ENCODE measurements around the gene MACROD2.

MACROD2 gene

DNA sequence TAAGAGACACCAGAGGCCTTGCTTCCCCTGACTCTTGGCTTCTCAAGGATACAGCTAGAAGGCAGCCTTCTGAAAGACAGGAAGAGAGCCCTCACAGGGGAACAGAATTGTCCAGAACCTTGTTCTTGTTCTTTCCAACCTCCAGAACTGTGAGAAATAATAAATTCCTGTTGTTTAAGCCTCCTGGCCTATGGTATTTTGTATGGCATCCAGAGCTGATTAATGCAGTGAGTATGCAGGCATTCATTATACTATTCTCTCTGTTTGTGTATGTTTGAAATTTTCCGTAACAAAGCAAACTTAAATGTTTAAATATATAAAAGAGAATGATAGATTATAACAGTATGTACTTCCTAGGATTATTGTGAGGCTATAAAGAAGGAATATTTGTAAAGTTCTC lies 1245.5 kb downstream of the MACROD2 start:
- no peak overlapping the region for H3K27ac ChIP-seq (ENCODE audit: extremely low read depth, low read depth, low read length)
- H3K9me3 ChIP-seq (ENCODE audit: control insufficient read depth, insufficient read depth, low read depth, low read length) = no peaks in the 10 kb centered on the region
- ChIA-PET POLR2A (no interaction called here), CTCF (interaction anchor here (0.6 to 0.7 kb wide), 2 partner anchors 214 to 1099 kb away, joined by 3 to 5 read pairs; no protein-coding TSS in a partner anchor)
- no peak for TF ChIP-seq ZSCAN18 (tag by site-specific recombination; IDR thresholded peaks at IDR 0.05)
- TF ChIP-seq ZNF747 (tag by site-specific recombination; IDR thresholded peaks at IDR 0.05) = no peak
- no peak for TF ChIP-seq ZNF768 (tag by site-specific recombination; IDR thresholded peaks at IDR 0.05)
- no peak for TF ChIP-seq SP3 (tag by site-specific recombination; IDR thresholded peaks at IDR 0.05)
- no peak for TF ChIP-seq TRIM28 (IDR thresholded peaks at IDR 0.05; ENCODE audit: borderline replicate concordance, low read length)
- no peak for TF ChIP-seq ZNF341 (tag by site-specific recombination; IDR thresholded peaks at IDR 0.05; ENCODE audit: low read depth)
- no peak for TF ChIP-seq KLF17 (tag by site-specific recombination; IDR thresholded peaks at IDR 0.05)
- no peak for TF ChIP-seq ZNF624 (tag by site-specific recombination; IDR thresholded peaks at IDR 0.05)
- TF ChIP-seq ZNF514 (tag by site-specific recombination; IDR thresholded peaks at IDR 0.05) = no peak
- TF ChIP-seq ZNF394 (tag by site-specific recombination; IDR thresholded peaks at IDR 0.05; ENCODE audit: borderline replicate concordance) = no peak
- no peak for TF ChIP-seq ZNF214 (tag by site-specific recombination; IDR thresholded peaks at IDR 0.05; ENCODE audit: borderline replicate concordance)
- TF ChIP-seq, protein P1, sequence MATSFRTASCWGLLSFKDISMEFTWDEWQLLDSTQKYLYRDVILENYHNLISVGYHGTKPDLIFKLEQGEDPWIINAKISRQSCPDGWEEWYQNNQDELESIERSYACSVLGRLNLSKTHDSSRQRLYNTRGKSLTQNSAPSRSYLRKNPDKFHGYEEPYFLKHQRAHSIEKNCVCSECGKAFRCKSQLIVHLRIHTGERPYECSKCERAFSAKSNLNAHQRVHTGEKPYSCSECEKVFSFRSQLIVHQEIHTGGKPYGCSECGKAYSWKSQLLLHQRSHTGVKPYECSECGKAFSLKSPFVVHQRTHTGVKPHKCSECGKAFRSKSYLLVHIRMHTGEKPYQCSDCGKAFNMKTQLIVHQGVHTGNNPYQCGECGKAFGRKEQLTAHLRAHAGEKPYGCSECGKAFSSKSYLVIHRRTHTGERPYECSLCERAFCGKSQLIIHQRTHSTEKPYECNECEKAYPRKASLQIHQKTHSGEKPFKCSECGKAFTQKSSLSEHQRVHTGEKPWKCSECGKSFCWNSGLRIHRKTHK (tag by site-specific recombination; IDR thresholded peaks at IDR 0.05) = no peak
- TF ChIP-seq ZNF114 (tag by site-specific recombination; IDR thresholded peaks at IDR 0.05) = no peak
- TF ChIP-seq ZNF488 (tag by site-specific recombination; IDR thresholded peaks at IDR 0.05) = no peak
- TF ChIP-seq ZNF473 (tag by site-specific recombination; IDR thresholded peaks at IDR 0.05) = no peak
- TF ChIP-seq PRDM1 (tag by site-specific recombination; IDR thresholded peaks at IDR 0.05) = no peak
- H3K36me3 ChIP-seq (ENCODE audit: control insufficient read depth in 2 of 2, insufficient read depth in 1 of 2, low read length in 2 of 2) = no peaks in the 10 kb centered on the region
- H3K4me3 ChIP-seq (ENCODE audit: low read depth, low read length) = no peak overlapping the region
- no peaks in the 10 kb centered on the region for H3K4me1 ChIP-seq (ENCODE audit: control insufficient read depth, insufficient read depth, low read length)

- Histone ChIP-seq H3K36me3 (ENCODE audit: control insufficient read depth in 2 of 2, insufficient read depth in 1 of 2, low read length in 2 of 2) (no peaks in the 10 kb centered on the region), H3K27ac (ENCODE audit: extremely low read depth, low read depth, low read length) (no peak overlapping the region), H3K4me3 (ENCODE audit: low read depth, low read length) (no peak overlapping the region), H3K9me3 (ENCODE audit: control insufficient read depth, insufficient read depth, low read depth, low read length) (no peaks in the 10 kb centered on the region), H3K4me1 (ENCODE audit: control insufficient read depth, insufficient read depth, low read length) (no peaks in the 10 kb centered on the region)
- CTCF ChIA-PET = interaction anchor here (0.6 kb wide), 1 partner anchor 1099 kb away, joined by 5 read pairs; no protein-coding TSS in a partner anchor
- POLR2A ChIA-PET = no interaction called here
- no peak for TF ChIP-seq EGR2 (tag by site-specific recombination; IDR thresholded peaks at IDR 0.05; ENCODE audit: low read depth)
- no peak for TF ChIP-seq ZBTB11 (tag by site-specific recombination; conservative IDR thresholded peaks at IDR 0.05; ENCODE audit: low read depth)
- no peak for TF ChIP-seq ZNF18 (tag by site-specific recombination; IDR thresholded peaks at IDR 0.05)
- no peak for TF ChIP-seq ZNF704 (tag by site-specific recombination; IDR thresholded peaks at IDR 0.05)
- no peak for TF ChIP-seq ZNF624 (tag by site-specific recombination; IDR thresholded peaks at IDR 0.05)
- TF ChIP-seq ZNF239 (tag by site-specific recombination; IDR thresholded peaks at IDR 0.05) = no peak
- TF ChIP-seq ZNF140 (tag by site-specific recombination; IDR thresholded peaks at IDR 0.05) = no peak
- no peak for TF ChIP-seq ZNF423 (tag by site-specific recombination; IDR thresholded peaks at IDR 0.05)
Measured at GRCh38 chr20:15241681-15242080, 1246.4 kb downstream of the MACROD2 start.
